ENCODE data around the gene TCAIM. TPM values are rescaled to one million over a fixed set of nuclear protein-coding genes. Genes with fewer than 3 reads are reported as not detected.
"Not testable (repeated sequence)": the region's sequence is repeated elsewhere in the genome, so short reads cannot be mapped to it uniquely, and the experiment has no call there.

The TCAIM gene
- total RNA-seq, 2 donors from 2014 or later, result 23.2 to 26.3 TPM

GRCh38 chr3:44415421-44415820 is 76.9 kb downstream of the TCAIM start:
- Mint-ChIP-seq H3K36me3 (ENCODE audit: low read depth) (no peaks in the 10 kb centered on the region), H3K4me3 (no peak overlapping the region), H3K27me3 (ENCODE audit: insufficient read depth) (no peaks in the 10 kb centered on the region), H3K27ac (no peak overlapping the region), H3K4me1 (no peaks in the 10 kb centered on the region), H3K9me3 (peaks cover 4% of the 10 kb centered on the region)
- no peak for TF ChIP-seq CTCF (conservative IDR thresholded peaks at IDR 0.05)
- no peak overlapping the region for H3K4me3 ChIP-seq (ENCODE audit: low read length)
- no peak overlapping the region for H3K27ac ChIP-seq (ENCODE audit: low read depth, low read length)
- 91 to 92% methylated on average over 7 to 11 of the region's 11 CpGs for WGBS, 2 experiments (ENCODE audit: insufficient coverage in 1 of 2, insufficient read length in 1 of 2)
- no peaks in the 10 kb centered on the region for H3K4me1 ChIP-seq (ENCODE audit: control insufficient read depth, insufficient read depth, low read length)
- DNase-seq, result no peak
- no peaks in the 10 kb centered on the region for H3K36me3 ChIP-seq (ENCODE audit: control insufficient read depth, insufficient read depth, low read length)
- no peak overlapping the region for H3K9ac ChIP-seq (ENCODE audit: extremely low read depth, low read length, poor library complexity, severe bottlenecking)
- no peaks in the 10 kb centered on the region for H3K27me3 ChIP-seq (ENCODE audit: control insufficient read depth, insufficient read depth, low read length, poor library complexity, severe bottlenecking)
- H3K9me3 ChIP-seq (ENCODE audit: control insufficient read depth, low read length), result no peaks in the 10 kb centered on the region

GRCh38 chr3:44416031-44417030 is 77.8 kb downstream of the TCAIM start:
- no peaks in the 10 kb centered on the region for H3K36me3 ChIP-seq (ENCODE audit: control insufficient read depth, insufficient read depth, low read length)
- Mint-ChIP-seq H3K27ac (no peak overlapping the region), H3K4me3 (no peak overlapping the region), H3K9me3 (peaks cover 4% of the 10 kb centered on the region), H3K4me1 (no peaks in the 10 kb centered on the region), H3K36me3 (ENCODE audit: low read depth) (no peaks in the 10 kb centered on the region), H3K27me3 (ENCODE audit: insufficient read depth) (no peaks in the 10 kb centered on the region)
- 92 to 93% methylated on average over 6 to 11 of the region's 11 CpGs for WGBS, 2 experiments (ENCODE audit: insufficient coverage in 1 of 2, insufficient read length in 1 of 2)
- H3K27me3 ChIP-seq (ENCODE audit: control insufficient read depth, insufficient read depth, low read length, poor library complexity, severe bottlenecking), result no peaks in the 10 kb centered on the region
- H3K9me3 ChIP-seq (ENCODE audit: control insufficient read depth, low read length), result no peaks in the 10 kb centered on the region
- DNase-seq, result peak; percentile 31
- H3K4me1 ChIP-seq (ENCODE audit: control insufficient read depth, insufficient read depth, low read length), result no peaks in the 10 kb centered on the region
- no peak overlapping the region for H3K27ac ChIP-seq (ENCODE audit: low read depth, low read length)
- H3K4me3 ChIP-seq (ENCODE audit: low read length), result no peak overlapping the region
- no peak for TF ChIP-seq CTCF (conservative IDR thresholded peaks at IDR 0.05)
- no peak overlapping the region for H3K9ac ChIP-seq (ENCODE audit: extremely low read depth, low read length, poor library complexity, severe bottlenecking)

GRCh38 chr3:44418118-44418517 is 79.6 kb downstream of the TCAIM start:
- DNase-seq, H3K9me3 Mint-ChIP-seq: not testable (repeated sequence)

More at GRCh38 chr3:44418118-44418517, 79.6 kb downstream of the TCAIM start:
- H3K36me3 Mint-ChIP-seq (ENCODE audit: low read depth); H3K27ac ChIP-seq (ENCODE audit: low read depth, low read length); H3K27me3 Mint-ChIP-seq (ENCODE audit: insufficient read depth); H3K9ac ChIP-seq (ENCODE audit: extremely low read depth, low read length, poor library complexity, severe bottlenecking); H3K4me3 ChIP-seq (ENCODE audit: low read length); H3K4me1 Mint-ChIP-seq; H3K9me3 ChIP-seq (ENCODE audit: control insufficient read depth, low read length); H3K27me3 ChIP-seq (ENCODE audit: control insufficient read depth, insufficient read depth, low read length, poor library complexity, severe bottlenecking); H3K27ac Mint-ChIP-seq; H3K4me3 Mint-ChIP-seq; H3K36me3 ChIP-seq (ENCODE audit: control insufficient read depth, insufficient read depth, low read length); H3K4me1 ChIP-seq (ENCODE audit: control insufficient read depth, insufficient read depth, low read length): not testable (repeated sequence)
- 93 to 96% methylated on average over 4 of the region's 4 CpGs for WGBS, 2 experiments (ENCODE audit: insufficient coverage in 1 of 2, insufficient read length in 1 of 2)
